HG03103 (cell line): Measurements from ENCODE around the gene SPAG16.

ENCODE experiments used
- ATAC-seq: cut with Tn5 transposase; IDR thresholded peaks from one replicate; pipeline ENCODE4 v1.9.1; 2021; ENCODE audit warnings: low read depth; ENCODE audit not compliant: unreplicated experiment

SPAG16 gene

DNA sequence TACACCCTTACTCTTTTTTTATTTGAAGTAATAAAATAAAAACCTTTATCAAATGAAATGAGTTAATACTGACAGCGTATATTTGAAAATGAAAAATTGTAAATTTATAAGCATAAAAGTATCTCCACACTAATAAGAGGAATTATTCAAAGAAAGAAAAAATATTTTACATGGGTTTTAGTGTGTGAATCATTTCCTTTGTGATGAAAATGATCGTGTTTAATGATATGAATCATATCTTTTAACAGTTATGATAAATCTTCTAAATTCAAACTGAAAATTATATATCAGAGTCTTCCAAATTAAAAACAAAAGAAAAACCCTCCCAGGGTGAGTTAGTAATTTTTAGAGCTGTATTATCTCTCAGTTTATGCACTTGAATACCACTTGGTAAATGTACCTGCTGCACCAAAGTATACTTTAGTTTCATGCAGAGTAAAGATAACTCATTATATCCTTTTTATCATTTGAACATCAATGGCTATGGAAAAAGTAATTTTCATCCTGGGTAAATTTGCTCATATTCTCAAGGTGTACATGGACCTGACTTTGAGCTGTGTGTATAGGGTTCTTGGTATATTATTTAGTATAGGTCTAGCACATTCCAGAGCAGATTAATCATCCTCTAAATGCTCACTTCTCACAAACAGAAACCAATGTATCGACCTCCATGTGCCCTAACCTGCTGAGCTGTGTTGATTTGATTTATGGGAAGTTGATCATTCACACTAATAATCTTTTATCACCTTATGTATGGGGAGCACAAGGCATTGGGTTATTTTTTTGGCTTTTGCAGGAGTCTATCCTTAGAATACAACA, 1027.9 kb downstream of the SPAG16 start:
- no peak for ATAC-seq

- no peak for ATAC-seq
These were observed 1031.1 kb downstream of the SPAG16 start for GRCh38 chr2:214315324-214315723.

DNA sequence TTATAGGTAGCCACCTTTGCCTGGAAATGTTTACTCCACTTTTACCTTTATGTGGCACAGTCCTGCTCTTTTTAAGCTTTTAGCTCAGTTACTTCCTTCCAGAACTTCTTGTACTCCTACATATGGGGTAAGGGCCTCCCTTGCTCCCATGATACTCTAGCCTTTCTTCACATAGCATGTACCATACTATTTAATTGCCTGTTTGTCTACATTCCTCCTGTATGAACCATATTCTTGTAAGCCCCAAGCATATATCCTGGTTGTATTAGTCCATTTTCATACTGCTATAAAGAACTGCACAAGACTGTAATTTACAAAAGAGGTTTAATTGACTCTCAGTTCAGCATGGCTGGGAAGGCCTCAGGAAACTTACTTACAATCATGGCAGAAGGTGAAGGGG, 1035.9 kb downstream of the SPAG16 start:
- no peak for ATAC-seq

- ATAC-seq: no peak
These were observed 1038.4 kb downstream of the SPAG16 start for GRCh38 chr2:214322662-214323061.

DNA sequence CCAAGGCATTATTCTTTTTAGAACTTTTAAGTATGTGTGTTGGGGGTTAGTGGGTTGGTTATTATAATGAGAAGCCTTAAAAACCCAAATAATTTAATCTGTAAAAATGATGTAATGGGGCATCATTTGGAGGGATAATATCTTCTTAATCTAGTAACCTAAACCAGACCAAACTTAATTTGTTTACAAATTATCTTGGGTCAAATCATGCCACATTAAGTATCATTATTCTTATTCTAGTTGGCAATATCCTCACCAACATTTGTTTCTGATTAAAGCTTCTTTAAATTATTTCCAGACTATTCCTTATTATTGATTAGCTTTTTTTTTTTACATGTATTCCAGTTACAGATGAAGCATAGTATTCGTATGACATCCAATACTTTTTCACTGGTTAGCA, 1041.1 kb downstream of the SPAG16 start:
- no peak for ATAC-seq

DNA sequence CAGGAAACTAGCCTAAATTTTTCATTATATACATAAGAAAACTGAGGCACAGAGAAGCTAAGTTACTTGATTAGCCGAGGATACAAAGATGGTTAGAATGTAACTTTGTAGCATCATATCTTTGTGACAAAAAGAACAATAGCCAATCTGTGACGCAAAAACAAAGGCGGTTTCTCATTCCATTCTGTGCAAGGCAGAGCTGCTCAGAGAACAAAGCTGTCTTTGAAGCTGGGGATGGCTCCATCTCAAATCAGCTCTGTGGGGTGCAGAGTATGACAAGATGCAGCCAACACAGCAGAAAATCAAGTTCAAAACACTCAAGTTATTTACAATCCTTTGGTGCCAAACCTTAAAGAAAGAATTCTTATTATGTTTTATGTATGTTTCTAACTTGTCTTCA, 1044.7 kb downstream of the SPAG16 start:
- no peak for ATAC-seq

DNA sequence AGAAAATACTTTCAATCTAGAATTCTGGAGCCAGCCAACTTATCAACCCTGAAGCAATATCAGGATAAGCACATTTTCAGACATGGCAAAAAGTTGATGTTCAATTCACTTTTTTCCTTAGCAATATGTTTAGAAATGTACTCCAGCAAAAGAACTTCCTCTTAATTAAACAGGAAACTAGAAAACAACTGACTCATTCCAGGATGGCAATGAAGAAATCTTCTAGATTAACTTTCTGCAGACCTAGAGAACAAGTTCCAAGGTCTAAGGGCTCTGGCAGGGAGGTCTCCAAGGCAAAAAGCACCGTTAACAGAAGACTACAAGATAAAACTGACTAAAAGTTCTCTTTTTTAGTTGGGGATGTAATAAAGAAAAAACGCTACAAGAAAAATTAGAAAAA, 1057.4 kb downstream of the SPAG16 start:
- no peak for ATAC-seq

DNA sequence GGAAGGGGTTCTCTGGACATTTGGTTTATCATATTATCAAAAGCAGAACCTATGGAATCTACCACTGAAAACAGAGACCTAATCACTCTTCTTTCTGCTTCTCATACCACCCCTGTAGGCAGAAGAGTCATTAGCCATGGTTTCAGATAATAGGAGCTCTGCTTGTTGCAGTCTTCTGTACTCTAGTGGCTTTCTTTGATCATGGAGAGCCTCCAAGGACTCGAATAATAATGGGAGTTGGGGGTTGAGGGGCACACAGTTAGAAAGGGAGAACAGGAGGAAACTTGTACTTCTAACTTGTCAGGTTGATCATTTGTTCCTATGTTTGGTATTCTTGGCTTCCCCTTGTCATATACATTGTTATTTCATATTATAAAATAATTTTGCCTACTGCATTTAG, 1074.2 kb downstream of the SPAG16 start:
- ATAC-seq: no peak

- ATAC-seq: no peak
These were observed 1076.9 kb downstream of the SPAG16 start for GRCh38 chr2:214361116-214361515.

- no peak for ATAC-seq
These were observed 1081.3 kb downstream of the SPAG16 start for GRCh38 chr2:214365549-214365948.

- no peak for ATAC-seq
These were observed 1082.9 kb downstream of the SPAG16 start for GRCh38 chr2:214367171-214367570.

GRCh38 chr2:214376618-214377285, 1092.5 kb downstream of the SPAG16 start:
- ATAC-seq: no peak

- ATAC-seq: no peak
These were observed 1093.0 kb downstream of the SPAG16 start for GRCh38 chr2:214377286-214377624.

GRCh38 chr2:214378455-214379103, 1094.3 kb downstream of the SPAG16 start:
- ATAC-seq: no peak

DNA sequence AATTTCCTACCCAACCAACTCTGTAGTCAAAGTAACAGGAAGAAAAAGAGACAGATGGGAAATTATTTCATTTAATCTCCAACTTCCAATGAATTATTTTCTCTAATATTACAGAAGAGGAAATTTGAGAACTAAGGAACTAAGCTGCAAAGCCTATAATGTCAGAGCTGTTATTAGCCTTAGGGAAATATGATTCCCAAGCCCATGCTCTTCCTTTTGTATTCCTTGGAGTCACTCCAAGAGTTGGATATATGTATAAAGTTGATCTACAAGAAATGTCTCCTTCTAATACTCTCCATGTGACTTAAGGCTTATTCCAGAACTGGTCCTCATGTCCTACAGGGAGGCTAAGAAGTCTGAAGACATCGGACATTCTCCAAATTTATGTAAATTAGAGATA, 1095.0 kb downstream of the SPAG16 start:
- ATAC-seq: no peak

- ATAC-seq: no peak
These were observed 1096.4 kb downstream of the SPAG16 start for GRCh38 chr2:214380681-214381080.

- no peak for ATAC-seq
These were observed 1098.0 kb downstream of the SPAG16 start for GRCh38 chr2:214382229-214382628.

DNA sequence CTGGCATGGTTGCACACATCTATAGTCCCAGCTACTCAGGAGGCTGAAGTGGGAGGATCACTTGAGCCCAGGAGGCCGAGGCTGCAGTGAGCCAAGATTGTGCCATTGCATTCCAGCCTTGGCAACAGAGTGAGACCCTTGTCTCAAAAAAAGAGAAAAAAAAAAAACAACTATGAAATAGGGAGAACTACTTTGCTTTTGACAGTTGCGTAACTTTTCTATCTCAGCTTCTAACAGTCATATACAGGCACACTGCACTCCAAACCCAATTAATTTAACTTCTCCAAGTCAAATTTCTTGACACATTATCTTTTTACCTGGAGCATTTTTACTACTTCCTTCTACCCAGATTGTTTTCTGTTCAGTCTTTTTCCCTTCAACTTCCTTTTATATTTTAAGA, 1102.5 kb downstream of the SPAG16 start:
- no peak for ATAC-seq

- ATAC-seq: no peak
These were observed 1105.1 kb downstream of the SPAG16 start for GRCh38 chr2:214389334-214389733.

DNA sequence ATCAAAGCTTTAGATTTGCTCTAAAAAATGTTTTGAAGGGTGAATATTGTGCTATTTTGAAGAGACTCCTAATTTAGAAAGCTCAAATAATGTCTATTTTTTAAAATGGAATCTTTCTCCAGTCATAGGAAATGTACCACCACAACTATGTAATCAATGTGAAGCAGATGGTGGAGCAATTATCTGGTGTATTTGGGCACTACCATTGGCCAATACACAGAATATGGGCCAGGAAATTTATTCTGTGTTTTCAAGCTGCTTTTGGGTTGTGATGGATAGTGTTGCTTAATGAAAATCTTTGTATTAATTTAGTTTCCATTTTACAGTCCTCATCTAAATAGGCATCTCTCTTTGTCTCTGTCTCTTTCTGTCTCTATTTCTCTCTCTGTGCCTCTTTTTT, 1109.5 kb downstream of the SPAG16 start:
- no peak for ATAC-seq

GRCh38 chr2:214395040-214395439, 1110.8 kb downstream of the SPAG16 start:
- no peak for ATAC-seq

DNA sequence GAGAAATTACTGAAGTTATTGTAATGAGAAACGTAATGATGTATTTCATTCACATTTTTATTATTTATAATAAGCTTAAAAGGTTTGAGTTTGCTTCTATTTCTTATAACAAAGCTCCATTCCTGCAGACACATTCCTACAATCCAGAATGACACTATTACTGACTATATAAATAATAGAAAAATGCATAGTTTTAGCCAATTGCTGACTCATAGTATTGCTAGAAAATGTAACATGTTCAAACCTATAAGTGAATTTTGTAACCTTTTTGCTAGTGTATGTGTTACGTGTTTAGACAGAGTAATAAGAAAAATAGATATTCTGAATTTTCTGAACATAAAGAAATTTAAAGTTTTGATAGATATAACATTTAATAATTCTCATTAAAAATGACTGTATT, 1117.3 kb downstream of the SPAG16 start:
- ATAC-seq: no peak
